OCI-LY7 (cell line): ENCODE measurements around the gene UPF2.

Experiments used
- CTCF ChIP-seq: fragments of 200-600 bp; sonication (generic); conservative IDR thresholded peaks from 2 replicates; pipeline ENCODE4 v1.5.1; 2014; ENCODE audit warnings: mild to moderate bottlenecking, antibody characterized with exemption, low read length, moderate library complexity, mixed read lengths
- EZH2phosphoT487 ChIP-seq: fragments of 200-600 bp; sonication (generic); IDR thresholded peaks from 2 replicates; pipeline ENCODE4 v1.6.1; 2018; ENCODE audit warnings: low read depth, borderline replicate concordance, mild to moderate bottlenecking, mixed run types, antibody characterized with exemption, low read length, moderate library complexity, mixed read lengths

GRCh38 chr10:12067336-12067735 lies 24.7 kb upstream of the UPF2 start:
- TF ChIP-seq CTCF: no peak
- TF ChIP-seq EZH2phosphoT487: no peak
